Lower leg skin (tissue), 3 donors: ENCODE results near the gene ZBTB4.

Experiments
- CTCF ChIP-seq, 3 donors: fragments of 450-650 bp; IDR thresholded peaks; one replicate each; pipeline ENCODE4 v1.5.1; 2016; ENCODE audit warnings: antibody characterized with exemption in 3 of 3, mild to moderate bottlenecking in 3 of 3, moderate library complexity in 2 of 3
- POLR2A ChIP-seq, 2 donors: fragments of 450-650 bp; IDR thresholded peaks; one replicate each; pipeline ENCODE4 v1.6.1; 2016 to 2017; ENCODE audit warnings: antibody characterized with exemption in 2 of 2, mild to moderate bottlenecking in 1 of 2, moderate library complexity in 1 of 2

DNA sequence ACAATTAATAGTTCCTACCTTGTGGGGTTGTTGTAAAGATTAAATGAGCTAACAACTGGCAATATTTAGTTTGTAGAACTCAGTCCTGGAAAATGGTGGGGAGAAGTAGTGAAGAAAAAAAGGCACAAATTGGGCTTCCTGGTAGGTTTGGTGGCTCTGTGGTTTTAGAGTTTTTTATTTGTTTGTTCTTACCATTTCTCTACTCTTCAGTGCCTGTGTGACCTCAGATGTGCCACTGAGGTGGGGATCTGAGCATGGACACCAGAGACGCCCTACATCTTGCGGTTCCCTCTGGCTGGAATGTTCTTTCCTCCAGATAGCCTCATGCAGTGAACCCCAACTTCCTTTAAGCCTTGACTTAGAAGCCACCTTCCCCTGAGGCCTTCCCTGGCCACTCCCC lies 7.7 kb downstream of the ZBTB4 start:
- no peak for TF ChIP-seq CTCF (IDR thresholded peaks at IDR 0.05)
- TF ChIP-seq POLR2A (IDR thresholded peaks at IDR 0.05), result no peak
